Measurements from ENCODE around the gene SORCS3. TPM values are rescaled to one million over a fixed set of nuclear protein-coding genes. Genes with fewer than 3 reads are reported as not detected.

The SORCS3 gene
- total and polyA plus RNA-seq, 2 of the 13 experiments (the other 11 are each of a cell fraction or from before 2014, with no cell fraction given), result 0.07 TPM; not detected in 1

DNA sequence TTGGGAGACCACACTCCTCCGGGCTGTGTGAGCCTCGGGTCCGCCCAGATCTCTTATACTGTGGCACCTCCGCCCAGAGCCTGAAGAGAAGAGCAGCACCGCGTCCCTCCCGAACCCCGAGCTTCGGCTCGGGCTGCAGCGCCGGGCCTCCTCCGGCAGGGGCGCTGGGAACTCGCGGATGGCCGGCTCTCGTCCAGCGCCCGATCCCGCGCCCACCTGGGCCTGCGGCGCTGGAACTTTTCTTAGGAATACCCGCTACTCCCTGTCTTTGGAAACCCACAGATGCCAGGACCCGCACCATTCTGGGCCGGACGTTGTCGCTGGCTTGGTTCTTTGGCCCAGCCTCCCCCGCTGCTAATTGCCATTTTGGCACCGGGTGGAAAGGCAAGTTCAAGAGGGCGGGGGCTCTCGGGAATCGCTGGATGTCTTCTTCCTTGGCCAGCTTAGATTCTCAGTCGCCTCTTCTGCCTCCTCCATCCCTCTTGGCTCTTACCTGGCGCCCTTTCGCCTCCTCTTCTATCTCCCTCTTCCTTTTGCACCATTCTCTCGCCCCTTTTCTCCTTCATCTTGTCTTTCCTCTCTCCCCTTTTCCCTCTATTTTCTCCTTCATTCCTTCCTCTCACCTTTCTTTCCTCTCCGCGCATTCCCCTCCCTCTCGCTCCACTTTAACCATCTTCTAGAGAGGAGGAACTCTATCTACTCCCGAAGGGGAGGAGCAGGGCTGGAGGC, 2.1 kb upstream of the SORCS3 start:
- in situ Hi-C loops (cut with HindIII; ENCODE audit: extremely low pct_ligation_motif_present, low pct_unique_long_range_greater_than_20kb) (no loop called here), intact Hi-C loops (cut with micrococcal nuclease; ENCODE audit: unreplicated experiment) (no loop called here)
- WGBS (ENCODE audit: low lambda C conversion rate), result 26% methylated on average over 16 of the region's 42 CpGs
- Histone ChIP-seq H3K27ac (ENCODE audit: extremely low read length, insufficient read depth, low read length) (no peak overlapping the region), H3K36me3 (replicated peaks in 1 of 2; ENCODE audit: control insufficient read depth in 1 of 2, insufficient read depth in 2 of 2, low read length in 2 of 2) (no peaks in the 10 kb centered on the region), H3K79me2 (ENCODE audit: insufficient read depth, low read length) (no peaks in the 10 kb centered on the region), H2AFZ (ENCODE audit: low read length) (no peak overlapping the region), H4K20me1 (ENCODE audit: insufficient read depth, low read length) (no peaks in the 10 kb centered on the region), H3K4me1 (ENCODE audit: insufficient read depth, low read length) (no peaks in the 10 kb centered on the region), H3K9me3 (ENCODE audit: low read length) (no peaks in the 10 kb centered on the region), H3K4me3 (replicated peaks in 1 of 3; ENCODE audit: insufficient read depth in 1 of 3, low read depth in 2 of 3, low read length in 3 of 3) (no peak overlapping the region), H3K9ac (ENCODE audit: insufficient read depth, low read depth, low read length) (no peak overlapping the region), H3K4me2 (ENCODE audit: low read depth, low read length) (no peak overlapping the region), H3K27me3 (ENCODE audit: control insufficient read depth in 1 of 2, insufficient read depth in 2 of 2, low read length in 2 of 2) (peaks cover 4 to 56% of the 10 kb centered on the region in 2 experiments; a peak in 3 of 5 replicates)
- POLR2A ChIA-PET, result no interaction called here
- no TSS peak for BruUV-seq (replicated peaks)
- DNase-seq (ENCODE audit: low spot score) (no peak), FAIRE-seq (no peak), ATAC-seq (peak; percentile 87)
- CTCF ChIA-PET (ENCODE audit: low intra/inter-chr PET ratio, low total read pairs), result interaction anchor here (1.5 kb wide), 1 partner anchor 286 kb away, joined by 6 read pairs; no protein-coding TSS in a partner anchor
- TF ChIP-seq STAG1 (CRISPR knock-in tag; IDR thresholded peaks at IDR 0.05) (peak; percentile 61), KLF15 (CRISPR knock-in tag; IDR thresholded peaks at IDR 0.05; ENCODE audit: borderline replicate concordance) (no peak), NR2F1 (CRISPR knock-in tag; IDR thresholded peaks at IDR 0.05) (no peak), SNAI1 (CRISPR knock-in tag; IDR thresholded peaks at IDR 0.05; ENCODE audit: borderline replicate concordance) (no peak), ZNF556 (CRISPR knock-in tag; IDR thresholded peaks at IDR 0.05; ENCODE audit: borderline replicate concordance) (no peak), ARHGAP35 (CRISPR knock-in tag; IDR thresholded peaks at IDR 0.05; ENCODE audit: borderline replicate concordance) (no peak)
- TF ChIP-seq, protein P1, sequence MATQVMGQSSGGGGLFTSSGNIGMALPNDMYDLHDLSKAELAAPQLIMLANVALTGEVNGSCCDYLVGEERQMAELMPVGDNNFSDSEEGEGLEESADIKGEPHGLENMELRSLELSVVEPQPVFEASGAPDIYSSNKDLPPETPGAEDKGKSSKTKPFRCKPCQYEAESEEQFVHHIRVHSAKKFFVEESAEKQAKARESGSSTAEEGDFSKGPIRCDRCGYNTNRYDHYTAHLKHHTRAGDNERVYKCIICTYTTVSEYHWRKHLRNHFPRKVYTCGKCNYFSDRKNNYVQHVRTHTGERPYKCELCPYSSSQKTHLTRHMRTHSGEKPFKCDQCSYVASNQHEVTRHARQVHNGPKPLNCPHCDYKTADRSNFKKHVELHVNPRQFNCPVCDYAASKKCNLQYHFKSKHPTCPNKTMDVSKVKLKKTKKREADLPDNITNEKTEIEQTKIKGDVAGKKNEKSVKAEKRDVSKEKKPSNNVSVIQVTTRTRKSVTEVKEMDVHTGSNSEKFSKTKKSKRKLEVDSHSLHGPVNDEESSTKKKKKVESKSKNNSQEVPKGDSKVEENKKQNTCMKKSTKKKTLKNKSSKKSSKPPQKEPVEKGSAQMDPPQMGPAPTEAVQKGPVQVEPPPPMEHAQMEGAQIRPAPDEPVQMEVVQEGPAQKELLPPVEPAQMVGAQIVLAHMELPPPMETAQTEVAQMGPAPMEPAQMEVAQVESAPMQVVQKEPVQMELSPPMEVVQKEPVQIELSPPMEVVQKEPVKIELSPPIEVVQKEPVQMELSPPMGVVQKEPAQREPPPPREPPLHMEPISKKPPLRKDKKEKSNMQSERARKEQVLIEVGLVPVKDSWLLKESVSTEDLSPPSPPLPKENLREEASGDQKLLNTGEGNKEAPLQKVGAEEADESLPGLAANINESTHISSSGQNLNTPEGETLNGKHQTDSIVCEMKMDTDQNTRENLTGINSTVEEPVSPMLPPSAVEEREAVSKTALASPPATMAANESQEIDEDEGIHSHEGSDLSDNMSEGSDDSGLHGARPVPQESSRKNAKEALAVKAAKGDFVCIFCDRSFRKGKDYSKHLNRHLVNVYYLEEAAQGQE (IDR thresholded peaks at IDR 0.05; ENCODE audit: borderline replicate concordance in 1 of 2, low read depth in 1 of 2, low read length in 2 of 2), result no peak
- TF ChIP-seq, protein P2, sequence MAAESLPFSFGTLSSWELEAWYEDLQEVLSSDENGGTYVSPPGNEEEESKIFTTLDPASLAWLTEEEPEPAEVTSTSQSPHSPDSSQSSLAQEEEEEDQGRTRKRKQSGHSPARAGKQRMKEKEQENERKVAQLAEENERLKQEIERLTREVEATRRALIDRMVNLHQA (CRISPR knock-in tag; IDR thresholded peaks at IDR 0.05), result no peak
- TF ChIP-seq, protein P3, sequence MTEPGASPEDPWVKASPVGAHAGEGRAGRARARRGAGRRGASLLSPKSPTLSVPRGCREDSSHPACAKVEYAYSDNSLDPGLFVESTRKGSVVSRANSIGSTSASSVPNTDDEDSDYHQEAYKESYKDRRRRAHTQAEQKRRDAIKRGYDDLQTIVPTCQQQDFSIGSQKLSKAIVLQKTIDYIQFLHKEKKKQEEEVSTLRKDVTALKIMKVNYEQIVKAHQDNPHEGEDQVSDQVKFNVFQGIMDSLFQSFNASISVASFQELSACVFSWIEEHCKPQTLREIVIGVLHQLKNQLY (CRISPR knock-in tag; IDR thresholded peaks at IDR 0.05), result no peak
- TF ChIP-seq, protein P4, sequence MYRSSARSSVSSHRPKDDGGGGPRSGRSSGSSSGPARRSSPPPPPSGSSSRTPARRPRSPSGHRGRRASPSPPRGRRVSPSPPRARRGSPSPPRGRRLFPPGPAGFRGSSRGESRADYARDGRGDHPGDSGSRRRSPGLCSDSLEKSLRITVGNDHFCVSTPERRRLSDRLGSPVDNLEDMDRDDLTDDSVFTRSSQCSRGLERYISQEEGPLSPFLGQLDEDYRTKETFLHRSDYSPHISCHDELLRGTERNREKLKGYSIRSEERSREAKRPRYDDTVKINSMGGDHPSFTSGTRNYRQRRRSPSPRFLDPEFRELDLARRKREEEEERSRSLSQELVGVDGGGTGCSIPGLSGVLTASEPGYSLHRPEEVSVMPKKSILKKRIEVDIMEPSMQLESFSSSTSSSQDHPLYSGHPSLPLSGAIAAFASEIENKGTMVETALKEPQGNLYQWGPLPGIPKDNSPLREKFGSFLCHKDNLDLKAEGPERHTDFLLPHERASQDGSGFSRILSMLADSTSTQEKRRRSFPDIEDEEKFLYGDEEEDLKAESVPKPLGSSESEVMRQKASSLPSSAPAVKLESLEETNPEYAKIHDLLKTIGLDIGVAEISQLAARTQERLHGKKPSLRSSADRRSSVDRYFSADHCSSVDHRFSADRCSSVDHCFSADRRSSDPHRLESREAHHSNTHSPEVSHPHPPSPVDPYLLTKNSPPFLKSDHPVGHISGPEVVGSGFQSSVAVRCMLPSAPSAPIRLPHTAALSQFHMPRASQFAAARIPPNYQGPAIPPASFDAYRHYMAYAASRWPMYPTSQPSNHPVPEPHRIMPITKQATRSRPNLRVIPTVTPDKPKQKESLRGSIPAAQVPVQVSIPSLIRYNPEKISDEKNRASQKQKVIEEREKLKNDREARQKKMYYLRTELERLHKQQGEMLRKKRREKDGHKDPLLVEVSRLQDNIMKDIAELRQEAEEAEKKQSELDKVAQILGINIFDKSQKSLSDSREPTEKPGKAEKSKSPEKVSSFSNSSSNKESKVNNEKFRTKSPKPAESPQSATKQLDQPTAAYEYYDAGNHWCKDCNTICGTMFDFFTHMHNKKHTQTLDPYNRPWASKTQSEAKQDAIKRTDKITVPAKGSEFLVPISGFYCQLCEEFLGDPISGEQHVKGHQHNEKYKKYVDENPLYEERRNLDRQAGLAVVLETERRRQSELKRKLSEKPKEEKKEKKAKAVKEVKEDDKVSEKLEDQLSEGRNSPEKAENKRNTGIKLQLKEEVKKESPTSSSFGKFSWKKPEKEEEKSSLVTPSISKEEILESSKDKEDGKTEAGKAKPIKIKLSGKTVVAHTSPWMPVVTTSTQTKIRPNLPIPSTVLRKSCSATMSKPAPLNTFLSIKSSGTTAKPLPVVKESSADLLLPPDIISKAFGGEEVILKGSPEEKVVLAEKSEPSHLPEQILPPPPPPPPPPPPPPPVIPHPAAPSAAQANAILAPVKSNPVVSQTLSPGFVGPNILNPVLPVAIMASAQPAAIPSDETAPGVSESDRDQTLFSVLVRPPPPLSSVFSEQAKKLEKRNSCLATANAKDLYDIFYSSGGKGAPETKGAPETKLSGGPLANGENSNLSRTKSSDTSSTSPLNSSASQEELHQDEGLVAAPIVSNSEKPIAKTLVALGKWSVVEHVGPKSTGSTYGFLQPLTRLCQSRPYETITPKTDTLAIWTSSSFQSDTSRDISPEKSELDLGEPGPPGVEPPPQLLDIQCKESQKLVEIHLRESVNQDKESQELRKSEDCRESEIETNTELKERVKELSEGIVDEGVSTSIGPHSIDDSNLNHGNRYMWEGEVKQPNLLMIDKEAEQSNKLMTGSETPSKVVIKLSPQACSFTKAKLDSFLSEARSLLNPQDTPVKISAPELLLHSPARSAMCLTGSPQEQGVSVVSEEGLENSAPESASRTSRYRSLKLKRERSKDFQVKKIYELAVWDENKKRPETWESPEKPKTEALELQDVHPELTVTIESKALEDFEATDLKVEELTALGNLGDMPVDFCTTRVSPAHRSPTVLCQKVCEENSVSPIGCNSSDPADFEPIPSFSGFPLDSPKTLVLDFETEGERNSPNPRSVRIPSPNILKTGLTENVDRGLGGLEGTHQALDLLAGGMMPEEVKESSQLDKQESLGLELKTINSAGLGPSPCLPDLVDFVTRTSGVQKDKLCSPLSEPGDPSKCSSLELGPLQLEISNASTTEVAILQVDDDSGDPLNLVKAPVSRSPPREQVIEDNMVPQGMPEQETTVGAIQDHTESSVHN (CRISPR knock-in tag; IDR thresholded peaks at IDR 0.05), result no peak

Measured in HepG2 (cell line).